ENCODE results near the gene TJAP1.
"Not testable (repeated sequence)": the region's sequence is repeated elsewhere in the genome, so short reads cannot be mapped to it uniquely, and the experiment has no call there.

Gene TJAP1

GRCh38 chr6:43488667-43489276, 11.4 kb downstream of the TJAP1 start:
- H3K36me3 Mint-ChIP-seq (ENCODE audit: low read depth): peaks cover 14% of the 10 kb centered on the region
- peaks cover 8% of the 10 kb centered on the region for H3K4me1 Mint-ChIP-seq (ENCODE audit: low read depth)
- no peaks in the 10 kb centered on the region for H3K27me3 Mint-ChIP-seq
- no peak overlapping the region for H3K27ac Mint-ChIP-seq
- H3K4me3 Mint-ChIP-seq: no peak overlapping the region
- H3K9me3 Mint-ChIP-seq: no peaks in the 10 kb centered on the region

- Mint-ChIP-seq H3K4me3 (no peak overlapping the region), H3K4me1 (ENCODE audit: low read depth) (peaks cover 13% of the 10 kb centered on the region), H3K36me3 (ENCODE audit: low read depth) (peaks cover 14% of the 10 kb centered on the region), H3K27me3 (no peaks in the 10 kb centered on the region), H3K27ac (no peak overlapping the region), H3K9me3 (no peaks in the 10 kb centered on the region)
Measured at GRCh38 chr6:43489277-43490072, 12.1 kb downstream of the TJAP1 start.

- Mint-ChIP-seq H3K9me3 (no peaks in the 10 kb centered on the region), H3K4me3 (no peak overlapping the region), H3K4me1 (ENCODE audit: low read depth) (peaks cover 23% of the 10 kb centered on the region), H3K36me3 (ENCODE audit: low read depth) (peaks cover 14% of the 10 kb centered on the region), H3K27me3 (no peaks in the 10 kb centered on the region), H3K27ac (no peak overlapping the region)
Measured at GRCh38 chr6:43490523-43490939, 13.2 kb downstream of the TJAP1 start.

GRCh38 chr6:43491750-43492661, 14.6 kb downstream of the TJAP1 start:
- Mint-ChIP-seq H3K4me1 (ENCODE audit: low read depth) (peaks cover 23% of the 10 kb centered on the region), H3K27me3 (no peaks in the 10 kb centered on the region), H3K27ac (no peak overlapping the region)

GRCh38 chr6:43492673-43493072, 15.3 kb downstream of the TJAP1 start:
- Mint-ChIP-seq H3K27me3 (no peaks in the 10 kb centered on the region), H3K36me3 (ENCODE audit: low read depth) (peaks cover 9% of the 10 kb centered on the region), H3K9me3 (no peaks in the 10 kb centered on the region), H3K27ac (no peak overlapping the region), H3K4me3 (no peak overlapping the region), H3K4me1 (ENCODE audit: low read depth) (peaks cover 23% of the 10 kb centered on the region)

More at GRCh38 chr6:43491750-43492661, 14.6 kb downstream of the TJAP1 start:
- Mint-ChIP-seq H3K4me3 (no peak overlapping the region), H3K36me3 (ENCODE audit: low read depth) (peaks cover 9% of the 10 kb centered on the region), H3K9me3 (no peaks in the 10 kb centered on the region)

GRCh38 chr6:43493230-43493629, 15.9 kb downstream of the TJAP1 start:
- no peak overlapping the region for H3K27ac Mint-ChIP-seq
- H3K4me3 Mint-ChIP-seq: no peak overlapping the region
- H3K36me3 Mint-ChIP-seq (ENCODE audit: low read depth): peaks cover 9% of the 10 kb centered on the region
- H3K9me3 Mint-ChIP-seq: no peaks in the 10 kb centered on the region
- peaks cover 23% of the 10 kb centered on the region for H3K4me1 Mint-ChIP-seq (ENCODE audit: low read depth)
- H3K27me3 Mint-ChIP-seq: no peaks in the 10 kb centered on the region

- Mint-ChIP-seq H3K36me3 (ENCODE audit: low read depth) (peaks cover 9% of the 10 kb centered on the region), H3K4me3 (no peak overlapping the region)
Measured at GRCh38 chr6:43493833-43494232, 16.5 kb downstream of the TJAP1 start.

GRCh38 chr6:43494321-43494720, 17.0 kb downstream of the TJAP1 start:
- Mint-ChIP-seq H3K9me3 (no peaks in the 10 kb centered on the region), H3K36me3 (ENCODE audit: low read depth) (peaks cover 5% of the 10 kb centered on the region), H3K4me3 (no peak overlapping the region), H3K4me1 (ENCODE audit: low read depth) (peaks cover 23% of the 10 kb centered on the region), H3K27me3 (no peaks in the 10 kb centered on the region), H3K27ac (no peak overlapping the region)

More at GRCh38 chr6:43493833-43494232, 16.5 kb downstream of the TJAP1 start:
- H3K27me3 Mint-ChIP-seq: no peaks in the 10 kb centered on the region
- peaks cover 23% of the 10 kb centered on the region for H3K4me1 Mint-ChIP-seq (ENCODE audit: low read depth)
- no peaks in the 10 kb centered on the region for H3K9me3 Mint-ChIP-seq
- H3K27ac Mint-ChIP-seq: no peak overlapping the region

- H3K4me3 Mint-ChIP-seq: no peak overlapping the region
- no peaks in the 10 kb centered on the region for H3K9me3 Mint-ChIP-seq
- no peak overlapping the region for H3K27ac Mint-ChIP-seq
Measured at GRCh38 chr6:43494766-43495165, 17.4 kb downstream of the TJAP1 start.

GRCh38 chr6:43495409-43495941, 18.1 kb downstream of the TJAP1 start:
- H3K36me3 Mint-ChIP-seq (ENCODE audit: low read depth): peaks cover 7% of the 10 kb centered on the region
- no peaks in the 10 kb centered on the region for H3K27me3 Mint-ChIP-seq
- no peak overlapping the region for H3K27ac Mint-ChIP-seq
- H3K9me3 Mint-ChIP-seq: no peaks in the 10 kb centered on the region
- H3K4me1 Mint-ChIP-seq (ENCODE audit: low read depth): peaks cover 19% of the 10 kb centered on the region
- H3K4me3 Mint-ChIP-seq: no peak overlapping the region

More at GRCh38 chr6:43494766-43495165, 17.4 kb downstream of the TJAP1 start:
- no peaks in the 10 kb centered on the region for H3K27me3 Mint-ChIP-seq
- H3K36me3 Mint-ChIP-seq (ENCODE audit: low read depth): peaks cover 7% of the 10 kb centered on the region
- H3K4me1 Mint-ChIP-seq (ENCODE audit: low read depth): peaks cover 23% of the 10 kb centered on the region

GRCh38 chr6:43496370-43497128, 19.2 kb downstream of the TJAP1 start:
- no peak overlapping the region for H3K4me3 Mint-ChIP-seq
- peaks cover 19% of the 10 kb centered on the region for H3K4me1 Mint-ChIP-seq (ENCODE audit: low read depth)
- H3K27me3 Mint-ChIP-seq: no peaks in the 10 kb centered on the region

GRCh38 chr6:43497129-43497396, 19.7 kb downstream of the TJAP1 start:
- H3K4me3 Mint-ChIP-seq: no peak overlapping the region
- peaks cover 20% of the 10 kb centered on the region for H3K36me3 Mint-ChIP-seq (ENCODE audit: low read depth)
- no peaks in the 10 kb centered on the region for H3K9me3 Mint-ChIP-seq
- H3K4me1 Mint-ChIP-seq (ENCODE audit: low read depth): peaks cover 19% of the 10 kb centered on the region
- H3K27me3 Mint-ChIP-seq: no peaks in the 10 kb centered on the region
- H3K27ac Mint-ChIP-seq: no peak overlapping the region

More at GRCh38 chr6:43496370-43497128, 19.2 kb downstream of the TJAP1 start:
- no peak overlapping the region for H3K27ac Mint-ChIP-seq
- H3K36me3 Mint-ChIP-seq (ENCODE audit: low read depth): peaks cover 15% of the 10 kb centered on the region
- H3K9me3 Mint-ChIP-seq: no peaks in the 10 kb centered on the region

GRCh38 chr6:43497689-43498088, 20.3 kb downstream of the TJAP1 start:
- H3K9me3 Mint-ChIP-seq: no peaks in the 10 kb centered on the region
- H3K4me3 Mint-ChIP-seq: no peak overlapping the region
- H3K27me3 Mint-ChIP-seq: no peaks in the 10 kb centered on the region
- peaks cover 19% of the 10 kb centered on the region for H3K4me1 Mint-ChIP-seq (ENCODE audit: low read depth)
- H3K36me3 Mint-ChIP-seq (ENCODE audit: low read depth): peaks cover 21% of the 10 kb centered on the region
- no peak overlapping the region for H3K27ac Mint-ChIP-seq

GRCh38 chr6:43498291-43498690, 20.9 kb downstream of the TJAP1 start:
- Mint-ChIP-seq H3K4me1 (ENCODE audit: low read depth) (peaks cover 16% of the 10 kb centered on the region), H3K36me3 (ENCODE audit: low read depth) (peaks cover 24% of the 10 kb centered on the region)
- H3K27ac Mint-ChIP-seq, H3K27me3 Mint-ChIP-seq, H3K4me3 Mint-ChIP-seq, H3K9me3 Mint-ChIP-seq: not testable (repeated sequence)
